Caco-2 (cell line): ENCODE results near the gene SLFN12L. TPM values are rescaled to one million over a fixed set of nuclear protein-coding genes. Genes with fewer than 3 reads are reported as not detected.

Experiments
- BruUV-seq: library from RNA; stranded (reverse); fragments of 400-500 nt; replicated peaks from 2 replicates; lab custom pipeline; 2021; lab: Mats Ljungman, UMichigan
- CTCF ChIA-PET: fragments of 300-600 bp; sonication (Branson Sonifier 250); formaldehyde crosslinking; loops from one replicate; lab custom pipeline; 2022; ENCODE audit warnings: antibody characterized with exemption; lab: Charles Lee
- POLR2A ChIA-PET: fragments of 300-600 bp; sonication (Branson Sonifier 250); formaldehyde crosslinking; loops from one replicate; lab custom pipeline; 2022; ENCODE audit warnings: antibody characterized with exemption; lab: Charles Lee
- DNase-seq, 2 experiments: peaks; one replicate each; pipeline versions ENCODE4 v3.0.0 to v3.0.0-alpha.2; 2020 to 2022
- H3K27me3 ChIP-seq: replicated peaks from 2 replicates; pipeline ENCODE4 v1.6.0; 2011; ENCODE audit warnings: low read length; ENCODE audit not compliant: control insufficient read depth, insufficient read depth
- H3K36me3 ChIP-seq: 2 replicates; pipeline ENCODE4 v1.5.1; 2011; ENCODE audit warnings: low read length; ENCODE audit not compliant: control insufficient read depth, insufficient read depth
- H3K4me1 ChIP-seq: fragments of 250-450 bp; sonication (Bioruptor Pico); 2 replicates; pipeline ENCODE4 v1.5.1; 2020; ENCODE audit warnings: mild to moderate bottlenecking
- H3K4me3 ChIP-seq: 2 replicates; pipeline ENCODE4 v1.5.1; 2011; ENCODE audit warnings: low read depth, mild to moderate bottlenecking, control low read depth, low read length
- H3K9me3 ChIP-seq: fragments of 250-450 bp; sonication (Bioruptor Pico); 2 replicates; pipeline ENCODE4 v1.5.1; 2020; ENCODE audit warnings: mild to moderate bottlenecking, moderate library complexity
- H3K27ac Mint-ChIP-seq: one replicate; pipeline ENCODE4 v1.8.0; 2022; ENCODE audit warnings: mixed read lengths; ENCODE audit not compliant: unreplicated experiment
- H3K27me3 Mint-ChIP-seq: one replicate; pipeline ENCODE4 v1.8.0; 2022; ENCODE audit warnings: mixed read lengths; ENCODE audit not compliant: insufficient read depth, unreplicated experiment
- H3K36me3 Mint-ChIP-seq: one replicate; pipeline ENCODE4 v1.8.0; 2022; ENCODE audit warnings: mild to moderate bottlenecking, mixed read lengths; ENCODE audit not compliant: insufficient read depth, unreplicated experiment
- H3K4me1 Mint-ChIP-seq: one replicate; pipeline ENCODE4 v1.8.0; 2022; ENCODE audit warnings: low read depth, mixed read lengths; ENCODE audit not compliant: unreplicated experiment
- H3K4me3 Mint-ChIP-seq: one replicate; pipeline ENCODE4 v1.8.0; 2022; ENCODE audit warnings: mild to moderate bottlenecking, moderate library complexity, mixed read lengths; ENCODE audit not compliant: unreplicated experiment
- H3K9me3 Mint-ChIP-seq: one replicate; pipeline ENCODE4 v1.8.0; 2022; ENCODE audit warnings: mixed read lengths; ENCODE audit not compliant: unreplicated experiment
- intact Hi-C: fragments of 100-400 bp; cut with micrococcal nuclease; formaldehyde crosslinking; loops from one replicate; pipeline ENCODE4 v1.10.0; 2022; ENCODE audit not compliant: unreplicated experiment
- total RNA-seq: library from RNA; stranded (reverse); gene quantifications from 2 replicates; pipeline ENCODE4 v1.2.3, GENCODE V29; 2022
- TF ChIP-seq, protein P1 (sequence below), 2 experiments: fragments of 200-600 bp in 1 of 2; IDR thresholded peaks; 1 replicate in 1 of 2; 2 replicates in 1 of 2; pipeline versions ENCODE4 v1.5.1 to v1.8.0; 2011 to 2022; ENCODE audit warnings: antibody characterized with exemption in 1 of 2, control low read depth in 1 of 2, inconsistent platforms in 1 of 2, low read depth in 1 of 2, low read length in 1 of 2, mild to moderate bottlenecking in 1 of 2, moderate library complexity in 1 of 2; ENCODE audit not compliant: insufficient read depth in 1 of 2, severe bottlenecking in 1 of 2, unreplicated experiment in 1 of 2

The SLFN12L gene
- total RNA-seq, 1 experiment from 2014 or later: not detected

DNA sequence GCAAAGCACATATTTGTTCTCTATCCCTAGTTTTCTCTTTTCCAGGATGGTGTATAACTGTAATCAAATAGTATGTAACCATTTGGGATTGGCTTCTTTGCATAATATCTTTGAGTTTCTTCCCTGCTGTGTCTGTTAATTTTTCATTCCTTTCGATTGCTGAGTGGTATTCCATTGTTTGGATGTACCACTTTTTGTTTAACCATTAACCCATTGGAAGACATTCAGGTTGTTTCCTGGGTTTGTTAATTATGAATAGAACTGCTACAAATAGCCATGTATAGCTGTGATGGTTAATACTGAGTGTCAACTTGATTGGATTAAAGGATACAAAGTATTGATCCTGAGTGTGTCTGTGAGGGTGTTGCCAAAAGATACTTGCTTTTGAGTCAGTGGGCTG lies 84.3 kb downstream of the SLFN12L start:
- Mint-ChIP-seq H3K9me3 (no peaks in the 10 kb centered on the region), H3K36me3 (no peaks in the 10 kb centered on the region), H3K27me3 (peaks cover 8% of the 10 kb centered on the region), H3K4me3 (no peak overlapping the region), H3K27ac (no peak overlapping the region), H3K4me1 (no peaks in the 10 kb centered on the region)
- TF ChIP-seq, protein P1, sequence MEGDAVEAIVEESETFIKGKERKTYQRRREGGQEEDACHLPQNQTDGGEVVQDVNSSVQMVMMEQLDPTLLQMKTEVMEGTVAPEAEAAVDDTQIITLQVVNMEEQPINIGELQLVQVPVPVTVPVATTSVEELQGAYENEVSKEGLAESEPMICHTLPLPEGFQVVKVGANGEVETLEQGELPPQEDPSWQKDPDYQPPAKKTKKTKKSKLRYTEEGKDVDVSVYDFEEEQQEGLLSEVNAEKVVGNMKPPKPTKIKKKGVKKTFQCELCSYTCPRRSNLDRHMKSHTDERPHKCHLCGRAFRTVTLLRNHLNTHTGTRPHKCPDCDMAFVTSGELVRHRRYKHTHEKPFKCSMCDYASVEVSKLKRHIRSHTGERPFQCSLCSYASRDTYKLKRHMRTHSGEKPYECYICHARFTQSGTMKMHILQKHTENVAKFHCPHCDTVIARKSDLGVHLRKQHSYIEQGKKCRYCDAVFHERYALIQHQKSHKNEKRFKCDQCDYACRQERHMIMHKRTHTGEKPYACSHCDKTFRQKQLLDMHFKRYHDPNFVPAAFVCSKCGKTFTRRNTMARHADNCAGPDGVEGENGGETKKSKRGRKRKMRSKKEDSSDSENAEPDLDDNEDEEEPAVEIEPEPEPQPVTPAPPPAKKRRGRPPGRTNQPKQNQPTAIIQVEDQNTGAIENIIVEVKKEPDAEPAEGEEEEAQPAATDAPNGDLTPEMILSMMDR (IDR thresholded peaks at IDR 0.05; ENCODE audit: insufficient read depth in 1 of 2, low read depth in 1 of 2, low read length in 1 of 2, severe bottlenecking in 1 of 2, unreplicated experiment in 1 of 2): no peak
- Histone ChIP-seq H3K9me3 (no peaks in the 10 kb centered on the region), H3K36me3 (no peaks in the 10 kb centered on the region), H3K4me3 (no peak overlapping the region), H3K27me3 (no peaks in the 10 kb centered on the region), H3K4me1 (no peaks in the 10 kb centered on the region)
- no TSS peak for BruUV-seq
- intact Hi-C loops: no loop called here
- ChIA-PET POLR2A (no interaction called here), CTCF (no interaction called here)
- DNase-seq: no peak

DNA sequence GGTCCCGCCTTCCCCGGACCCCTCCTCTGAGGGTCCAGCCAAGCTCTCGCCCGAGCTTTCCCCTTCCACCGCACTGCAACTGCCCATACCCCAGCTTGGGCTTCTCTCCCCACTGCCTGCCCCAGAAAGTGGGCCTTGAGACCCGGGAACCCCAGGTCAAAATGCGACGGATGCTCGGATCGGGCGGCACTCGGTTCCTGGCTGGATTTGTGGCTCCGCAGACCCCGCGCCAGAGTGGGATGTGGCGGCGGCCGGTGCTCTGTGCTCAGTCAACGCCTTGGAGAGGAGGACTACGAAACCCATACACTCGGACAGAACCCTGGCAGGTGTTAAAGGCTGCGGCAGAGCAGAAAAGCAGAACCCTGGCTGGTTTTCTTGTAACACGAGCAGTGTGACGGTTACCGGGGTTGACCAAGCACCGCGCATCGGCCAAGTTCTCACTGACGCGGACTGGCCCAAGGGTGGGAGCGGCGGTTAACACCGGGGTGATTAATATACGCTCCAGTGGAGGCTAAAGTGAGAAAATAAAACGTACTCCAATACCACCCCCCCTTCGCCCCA lies 88.0 kb downstream of the SLFN12L start:
- Mint-ChIP-seq H3K36me3 (no peaks in the 10 kb centered on the region), H3K27me3 (peaks cover 8% of the 10 kb centered on the region), H3K9me3 (no peaks in the 10 kb centered on the region), H3K4me1 (no peaks in the 10 kb centered on the region), H3K27ac (no peak overlapping the region), H3K4me3 (no peak overlapping the region)
- TF ChIP-seq, protein P1 (IDR thresholded peaks at IDR 0.05; ENCODE audit: insufficient read depth in 1 of 2, low read depth in 1 of 2, low read length in 1 of 2, severe bottlenecking in 1 of 2, unreplicated experiment in 1 of 2): no peak
- Histone ChIP-seq H3K4me3 (no peak overlapping the region), H3K9me3 (no peaks in the 10 kb centered on the region), H3K36me3 (no peaks in the 10 kb centered on the region), H3K4me1 (no peaks in the 10 kb centered on the region), H3K27me3 (no peaks in the 10 kb centered on the region; the same call in 1 of the 2 replicates)
- DNase-seq: no peak
- ChIA-PET POLR2A (no interaction called here), CTCF (no interaction called here)
- intact Hi-C loops: no loop called here
- BruUV-seq: no TSS peak

DNA sequence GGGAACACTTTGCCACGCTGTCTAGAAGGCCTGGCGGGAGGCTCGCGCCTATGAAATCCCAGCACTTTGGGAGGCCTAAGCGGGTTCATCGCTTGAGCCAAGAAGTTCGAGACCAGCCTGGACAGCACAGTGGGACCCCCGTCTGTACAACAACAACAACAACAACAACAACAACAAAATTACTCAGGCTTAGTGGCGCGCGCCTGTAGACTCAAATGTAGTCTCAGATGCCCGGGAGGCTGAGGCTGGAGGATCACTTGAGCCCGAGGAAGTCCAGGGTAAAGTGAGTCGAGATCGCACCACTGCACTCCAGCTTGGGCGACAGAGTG lies 88.6 kb downstream of the SLFN12L start:
- no TSS peak for BruUV-seq
- TF ChIP-seq, protein P1 (IDR thresholded peaks at IDR 0.05; ENCODE audit: insufficient read depth in 1 of 2, low read depth in 1 of 2, low read length in 1 of 2, severe bottlenecking in 1 of 2, unreplicated experiment in 1 of 2): no peak
- no peaks in the 10 kb centered on the region for H3K36me3 Mint-ChIP-seq
- H3K27ac Mint-ChIP-seq: no peak overlapping the region
- H3K27me3 Mint-ChIP-seq: peaks cover 11% of the 10 kb centered on the region
- H3K4me3 Mint-ChIP-seq: no peak overlapping the region
- POLR2A ChIA-PET: no interaction called here
- no peaks in the 10 kb centered on the region for H3K4me1 Mint-ChIP-seq
- CTCF ChIA-PET: no interaction called here
- no peaks in the 10 kb centered on the region for H3K9me3 Mint-ChIP-seq
- Histone ChIP-seq H3K36me3 (no peaks in the 10 kb centered on the region), H3K9me3 (no peaks in the 10 kb centered on the region), H3K27me3 (no peaks in the 10 kb centered on the region; the same call in 1 of the 2 replicates), H3K4me1 (no peaks in the 10 kb centered on the region), H3K4me3 (no peak overlapping the region)
- DNase-seq: no peak
- intact Hi-C loops: no loop called here
